GM18511 (cell line): ENCODE measurements around the gene TBC1D9.
"Not testable (repeated sequence)": the region's sequence is repeated elsewhere in the genome, so short reads cannot be mapped to it uniquely, and the experiment has no call there.

ENCODE experiments used
- ATAC-seq: cut with Tn5 transposase; IDR thresholded peaks from one replicate; pipeline ENCODE4 v1.9.1; 2021; ENCODE audit warnings: mild to moderate bottlenecking, moderate library complexity; ENCODE audit not compliant: unreplicated experiment

TBC1D9 gene

DNA sequence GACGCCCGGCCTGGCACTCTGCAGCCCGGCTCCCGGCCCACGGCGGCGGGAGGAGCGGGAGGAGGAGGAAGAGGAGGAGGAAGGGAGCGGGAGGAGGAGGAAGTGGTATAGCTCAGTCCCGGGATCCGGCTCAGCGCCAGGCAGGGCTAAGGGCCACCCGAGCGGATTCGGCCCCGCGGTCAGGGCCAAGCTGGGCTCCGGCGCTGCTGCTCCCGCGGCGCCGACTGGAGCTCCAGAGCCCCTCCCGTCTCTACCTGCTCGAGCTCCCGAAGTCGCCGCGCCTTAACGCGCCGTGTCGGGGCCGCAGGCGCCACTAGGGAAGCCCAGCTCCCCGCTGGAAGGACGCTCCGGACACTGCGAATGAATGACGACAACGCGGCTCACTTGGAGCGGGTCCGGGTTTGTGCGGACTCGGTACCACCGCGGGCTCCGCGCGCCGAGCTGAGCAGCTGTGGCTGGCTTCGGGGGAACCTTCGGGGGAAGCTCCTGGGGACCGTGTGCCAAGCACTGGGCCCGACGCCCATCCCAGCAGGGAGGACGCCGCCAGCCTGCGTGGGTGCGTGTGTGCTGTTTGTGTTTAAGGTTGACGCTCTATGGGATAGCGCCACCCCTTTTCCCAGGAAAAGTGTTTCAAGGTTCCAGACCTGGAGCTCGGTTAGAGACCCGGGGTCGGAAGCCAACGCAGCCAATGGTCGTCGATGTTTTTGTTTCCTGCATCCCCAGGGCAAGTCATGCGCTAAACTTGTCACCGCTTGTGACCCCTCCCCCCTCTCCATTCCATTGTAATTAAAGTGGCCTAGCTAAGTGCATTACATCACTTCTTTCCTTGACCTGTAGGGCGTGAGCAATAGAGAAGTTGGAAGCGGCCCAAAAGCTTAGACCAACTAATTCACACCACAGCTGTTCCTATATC lies at the start of gene TBC1D9:
Gene TBC1D9, minus strand, starts transcription at position 67 of the 913 bp plus-strand sequence. CDS start 340 bp downstream, outside the sequence.
- peak; percentile 48 for ATAC-seq

DNA sequence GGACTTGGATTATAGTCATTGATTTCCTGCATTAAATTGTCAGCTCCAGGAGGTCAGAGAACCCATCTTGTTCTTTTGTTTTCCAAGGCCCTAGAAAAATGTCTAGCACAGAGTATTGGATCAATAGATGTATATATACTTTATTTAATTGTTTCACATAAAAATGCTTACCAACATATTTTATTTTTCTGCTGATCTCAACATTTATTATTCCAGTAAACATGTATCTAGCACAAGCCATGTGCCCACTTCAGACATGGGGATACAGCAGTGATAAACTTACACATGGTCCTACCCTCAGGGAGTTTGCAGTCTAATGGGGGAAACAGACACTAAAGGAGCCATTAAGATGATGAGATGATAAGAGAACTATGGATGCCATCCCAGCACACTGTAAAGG lies 49.1 kb upstream of the TBC1D9 start:
- no peak for ATAC-seq

DNA sequence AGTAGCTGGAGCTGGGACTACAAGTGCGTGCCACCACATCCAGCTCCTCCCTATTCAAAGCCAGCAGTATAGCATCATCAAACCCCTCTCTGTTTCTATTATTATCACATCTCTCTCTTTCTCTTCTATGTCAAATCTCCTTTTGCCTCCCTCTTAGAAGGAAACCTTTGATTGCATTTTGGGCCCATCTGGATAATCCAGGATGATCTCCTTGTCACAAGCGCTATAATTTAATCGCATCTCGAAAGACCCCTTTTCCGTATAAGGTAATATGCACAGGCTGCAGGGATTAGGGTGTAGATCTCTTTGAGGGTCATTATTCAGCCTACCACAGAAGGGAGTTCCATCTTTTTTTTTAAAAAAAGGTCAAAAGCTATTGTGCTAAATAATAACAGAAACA lies 46.4 kb upstream of the TBC1D9 start:
- no peak for ATAC-seq

DNA sequence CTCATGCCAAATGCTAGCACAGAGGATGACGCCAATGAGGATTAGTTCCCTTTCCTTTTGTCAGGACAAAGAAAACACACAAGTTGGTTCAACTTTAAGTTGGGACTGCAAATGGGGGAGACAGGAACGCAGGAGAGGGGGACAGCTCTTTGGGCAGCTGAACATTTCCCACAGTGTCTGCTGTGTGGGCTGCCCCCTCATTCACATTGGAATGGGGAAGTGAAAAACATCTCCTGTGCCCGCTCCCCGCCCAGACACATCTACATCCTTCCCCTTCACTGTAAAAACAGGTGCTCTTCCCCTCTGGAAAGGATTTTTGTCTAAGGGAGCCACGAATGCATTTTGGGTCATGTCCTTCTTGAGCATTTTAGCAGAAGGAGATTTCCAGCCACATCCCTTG lies 44.5 kb upstream of the TBC1D9 start:
- peak; percentile 48 for ATAC-seq

DNA sequence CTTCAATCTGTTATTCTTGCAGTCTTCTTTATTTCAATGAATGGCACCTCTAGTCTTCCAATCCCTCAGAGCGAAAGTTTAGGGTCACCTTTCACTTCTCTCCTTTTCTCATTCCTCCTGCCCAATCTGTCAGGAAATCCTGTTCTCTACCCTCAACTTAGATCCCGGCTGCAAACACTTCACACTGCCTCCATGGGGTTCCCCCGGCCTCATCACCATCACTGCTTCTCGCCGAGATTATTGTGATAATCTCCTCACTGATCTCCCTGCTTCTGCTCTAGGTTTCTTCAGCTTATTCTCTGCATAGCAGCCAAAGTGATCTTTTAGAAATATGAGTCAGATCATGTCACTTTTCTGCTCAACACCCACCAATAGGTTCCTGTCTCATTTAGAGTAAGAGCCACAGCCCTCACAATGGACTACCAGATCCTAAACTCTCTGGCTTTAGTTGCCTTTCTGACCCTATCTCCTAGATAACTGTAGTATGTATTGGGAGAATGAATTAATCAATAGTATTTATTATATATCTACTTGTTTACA lies 43.6 kb upstream of the TBC1D9 start:
- ATAC-seq: no peak

DNA sequence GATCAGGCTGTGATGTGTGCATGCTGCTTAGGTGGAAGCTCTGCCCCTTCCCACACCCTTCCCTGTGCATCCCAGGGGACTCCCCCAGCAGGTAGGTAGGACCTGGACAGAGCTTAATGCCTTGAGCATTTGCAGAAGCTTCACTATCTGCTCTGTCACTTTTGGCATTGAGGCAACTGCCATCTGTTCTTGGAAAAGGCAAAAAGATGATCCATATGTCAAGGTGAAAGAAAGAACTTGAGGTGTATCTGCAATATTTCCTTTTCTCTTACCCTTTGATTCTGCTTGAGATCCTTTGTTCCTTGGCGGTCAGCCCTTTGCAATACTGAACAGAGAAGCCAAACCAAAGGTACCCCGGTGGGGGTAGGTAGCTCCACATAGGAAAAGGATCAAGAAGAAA lies 37.1 kb upstream of the TBC1D9 start:
- ATAC-seq: no peak

DNA sequence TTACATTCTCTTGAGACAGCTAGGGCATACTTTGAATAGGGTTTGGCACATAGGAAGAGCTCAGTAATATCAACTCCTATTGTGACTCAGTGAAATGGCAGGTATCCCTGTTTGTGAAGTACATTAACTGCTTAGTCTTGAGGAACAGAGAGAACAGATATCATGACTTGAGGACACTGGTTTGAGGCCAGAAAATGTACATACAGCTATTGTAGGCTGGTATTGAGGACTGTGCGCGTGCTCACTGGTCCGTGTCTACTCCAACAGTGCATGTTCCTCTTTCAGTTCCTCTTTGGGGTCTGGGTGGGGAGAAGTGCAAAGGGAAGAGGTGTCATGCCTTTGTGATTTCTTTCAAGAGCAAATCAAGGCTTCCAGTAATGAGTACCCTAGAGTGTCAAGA lies 34.6 kb upstream of the TBC1D9 start:
- ATAC-seq: peak; percentile 95

DNA sequence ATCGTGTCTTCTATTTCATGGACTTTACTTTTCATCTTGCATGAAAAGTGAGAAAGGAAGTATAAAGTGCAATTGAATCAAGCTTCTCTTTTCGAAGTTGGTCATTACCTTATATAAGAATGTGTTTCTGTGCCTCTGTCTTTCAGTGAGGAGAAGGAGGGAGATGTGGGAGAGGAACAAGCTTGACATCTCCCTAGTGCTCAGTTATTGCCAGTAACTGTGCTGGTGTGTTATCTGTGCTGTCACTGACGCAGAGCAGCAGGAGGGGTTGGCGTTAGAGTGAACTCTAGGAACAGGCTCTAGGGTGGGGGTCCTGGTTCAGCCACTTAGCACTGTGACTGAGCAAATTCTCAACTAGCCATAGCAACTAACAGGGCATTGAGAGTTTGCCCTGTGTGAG lies 34.0 kb upstream of the TBC1D9 start:
- peak; percentile 35 for ATAC-seq

DNA sequence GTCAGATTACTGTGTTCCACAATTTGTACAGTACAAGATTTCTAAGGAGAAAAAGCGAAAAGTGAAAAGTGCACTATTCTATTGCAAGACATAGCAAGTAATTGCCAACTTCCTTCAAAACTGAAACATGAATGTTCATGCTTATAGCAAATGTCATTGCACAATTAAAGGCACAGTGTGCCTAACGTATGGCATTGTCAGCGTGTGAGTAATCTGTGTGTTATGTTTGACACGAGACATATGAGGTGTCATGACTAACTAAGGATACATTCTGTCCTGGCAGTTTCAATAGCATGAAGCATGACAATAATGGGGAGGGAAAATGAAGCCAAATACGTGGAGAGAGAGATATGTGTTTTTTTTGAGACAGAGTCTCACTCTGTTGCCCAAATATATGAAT lies 33.6 kb upstream of the TBC1D9 start:
- ATAC-seq: peak; percentile 33

DNA sequence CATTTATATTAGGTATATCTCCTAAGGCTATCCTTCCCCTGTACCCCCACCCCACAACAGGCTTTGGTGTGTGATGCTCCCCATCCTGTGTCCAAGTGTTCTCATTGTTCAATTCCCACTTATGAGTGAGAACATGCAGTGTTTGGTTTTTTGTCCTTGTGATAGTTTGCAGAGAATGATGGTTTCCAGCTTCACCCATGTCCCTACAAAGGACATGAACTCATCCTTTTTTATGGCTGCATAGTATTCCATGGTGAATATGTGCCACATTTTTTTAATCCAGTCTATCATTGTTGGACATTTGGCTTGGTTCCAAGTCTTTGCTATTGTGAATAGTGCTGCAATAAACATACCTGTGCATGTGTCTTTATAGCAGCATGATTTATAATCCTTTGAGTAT lies 26.6 kb upstream of the TBC1D9 start:
- not testable (repeated sequence) for ATAC-seq

DNA sequence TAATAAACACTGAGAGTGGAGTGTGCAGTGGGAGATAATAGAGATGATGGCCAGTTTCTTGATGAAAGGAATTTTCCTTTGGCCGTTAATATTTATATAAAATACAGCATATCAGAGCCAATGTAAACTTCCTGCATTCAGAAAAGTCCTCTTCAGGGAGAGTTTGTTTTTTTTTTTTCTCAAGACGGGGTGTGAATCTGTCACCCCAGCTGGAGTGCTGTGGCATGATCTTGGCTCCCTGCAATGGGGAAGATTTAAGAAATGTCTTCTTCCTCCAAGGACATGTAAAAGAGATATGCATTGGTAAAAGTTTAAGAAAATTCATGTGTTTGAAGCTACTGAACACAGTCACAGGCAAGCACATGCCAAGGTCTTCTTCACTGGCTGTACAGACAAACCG lies 25.4 kb upstream of the TBC1D9 start:
- no peak for ATAC-seq

DNA sequence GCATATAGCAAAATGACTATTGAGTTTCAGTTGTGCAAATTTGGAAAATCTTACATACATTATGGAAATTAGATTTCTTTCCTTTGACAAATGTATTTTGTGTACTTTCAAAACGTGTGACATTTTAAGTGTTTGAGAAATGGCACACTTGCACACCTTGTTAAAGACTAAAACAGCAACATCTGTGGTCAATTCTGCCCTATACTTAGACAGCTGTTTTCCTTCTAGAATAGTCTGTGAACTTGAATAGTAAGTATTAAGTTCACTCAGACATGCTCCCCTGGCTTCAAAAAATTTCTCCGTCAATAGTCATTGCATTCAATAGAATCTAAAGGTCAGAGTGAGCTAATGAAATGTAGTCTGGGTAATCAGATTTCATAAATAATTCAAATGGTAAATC lies 21.7 kb upstream of the TBC1D9 start:
- no peak for ATAC-seq

DNA sequence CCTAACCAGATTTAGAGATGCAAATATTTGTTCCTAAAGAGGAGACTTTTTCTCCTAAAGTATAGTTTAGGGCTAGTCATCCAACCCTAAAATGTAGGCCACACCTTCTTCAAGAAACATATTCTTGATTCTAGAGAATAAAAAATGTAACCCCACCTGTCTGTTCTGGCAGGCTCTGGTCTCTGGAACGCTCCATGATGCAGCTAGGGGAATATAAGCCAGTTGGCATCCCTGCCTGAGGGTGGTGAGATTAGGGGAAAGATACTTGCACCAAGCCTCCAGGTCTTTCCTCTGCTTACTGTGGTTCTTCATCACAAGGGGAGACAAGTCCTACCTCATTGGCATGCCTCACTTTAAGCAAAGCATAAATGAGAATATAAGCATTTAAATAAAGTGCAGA lies 21.2 kb upstream of the TBC1D9 start:
- no peak for ATAC-seq

DNA sequence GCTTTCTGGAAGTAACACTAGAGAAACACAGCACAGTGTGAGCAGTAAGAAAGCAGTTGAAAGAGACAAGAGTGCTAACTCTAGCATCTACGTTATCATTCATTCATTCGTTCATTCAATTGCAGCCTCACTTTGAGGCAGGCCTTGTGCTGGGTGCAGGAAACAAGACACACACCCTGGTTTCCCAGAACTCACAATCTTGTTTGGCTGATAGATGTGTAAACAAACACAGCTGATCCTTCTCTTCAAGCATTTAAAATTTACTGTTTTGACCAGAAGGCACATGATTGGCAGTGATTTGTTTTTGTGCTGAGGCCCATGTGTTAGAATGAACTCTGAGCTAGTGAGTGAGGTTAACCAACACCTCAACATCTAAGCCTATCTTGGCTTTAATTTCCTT lies 20.4 kb upstream of the TBC1D9 start:
- ATAC-seq: no peak

DNA sequence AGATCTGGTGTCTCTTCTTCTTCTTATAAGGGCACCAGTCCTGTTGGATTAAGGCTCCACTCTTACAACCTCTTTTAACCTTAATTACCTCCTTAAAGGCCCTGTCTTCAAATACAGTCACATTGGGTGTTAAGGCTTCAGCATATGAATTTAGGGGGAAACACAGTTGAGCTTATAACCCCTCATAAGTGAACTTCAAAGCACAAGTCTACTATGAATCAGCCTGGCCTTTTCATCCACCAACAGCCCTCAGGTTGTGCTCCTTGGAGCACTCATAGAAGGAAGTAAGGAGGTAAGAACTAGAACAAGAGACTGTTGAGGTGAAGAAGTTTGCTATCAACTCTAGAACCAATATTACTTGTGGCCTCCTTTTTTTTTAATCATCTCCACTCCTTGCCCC lies 18.8 kb upstream of the TBC1D9 start:
- ATAC-seq: no peak

DNA sequence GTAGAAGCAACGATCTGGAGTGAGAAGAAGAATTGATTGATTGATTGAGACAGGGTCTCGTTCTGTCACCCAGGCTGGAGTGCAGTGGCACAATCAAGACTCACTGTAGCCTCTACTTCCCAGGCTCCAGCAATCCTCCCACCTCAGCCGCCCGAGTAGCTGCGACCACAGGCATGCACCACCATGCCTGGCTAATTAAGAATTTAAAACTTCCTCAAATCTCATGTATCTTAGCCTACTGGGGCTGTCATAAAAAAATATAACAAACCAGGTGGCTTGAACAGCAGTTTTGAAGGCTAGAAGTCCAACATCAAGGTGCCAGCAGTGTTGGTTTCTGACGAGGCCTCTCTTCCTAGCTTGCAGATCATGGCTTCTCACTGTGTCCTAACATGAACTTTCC lies 18.3 kb upstream of the TBC1D9 start:
- ATAC-seq: no peak

DNA sequence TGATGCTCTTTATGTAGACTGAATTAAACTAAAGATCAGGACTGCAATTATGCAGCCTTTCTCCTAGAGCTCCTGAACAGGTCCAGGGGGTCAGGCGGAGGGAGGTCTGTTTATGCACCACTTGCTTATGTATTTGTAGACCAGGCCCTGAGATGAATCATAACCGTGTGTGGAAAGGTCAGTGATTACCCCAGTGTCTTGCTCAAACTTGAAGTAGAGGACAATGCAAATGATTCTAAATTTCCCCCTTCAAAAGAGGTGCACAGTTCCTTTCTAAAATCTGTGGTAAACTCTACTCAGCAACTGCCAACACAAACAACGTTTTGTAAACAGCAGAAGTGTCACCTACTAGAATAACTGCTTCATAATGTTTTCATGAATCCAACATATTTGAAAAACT lies 13.0 kb upstream of the TBC1D9 start:
- no peak for ATAC-seq

DNA sequence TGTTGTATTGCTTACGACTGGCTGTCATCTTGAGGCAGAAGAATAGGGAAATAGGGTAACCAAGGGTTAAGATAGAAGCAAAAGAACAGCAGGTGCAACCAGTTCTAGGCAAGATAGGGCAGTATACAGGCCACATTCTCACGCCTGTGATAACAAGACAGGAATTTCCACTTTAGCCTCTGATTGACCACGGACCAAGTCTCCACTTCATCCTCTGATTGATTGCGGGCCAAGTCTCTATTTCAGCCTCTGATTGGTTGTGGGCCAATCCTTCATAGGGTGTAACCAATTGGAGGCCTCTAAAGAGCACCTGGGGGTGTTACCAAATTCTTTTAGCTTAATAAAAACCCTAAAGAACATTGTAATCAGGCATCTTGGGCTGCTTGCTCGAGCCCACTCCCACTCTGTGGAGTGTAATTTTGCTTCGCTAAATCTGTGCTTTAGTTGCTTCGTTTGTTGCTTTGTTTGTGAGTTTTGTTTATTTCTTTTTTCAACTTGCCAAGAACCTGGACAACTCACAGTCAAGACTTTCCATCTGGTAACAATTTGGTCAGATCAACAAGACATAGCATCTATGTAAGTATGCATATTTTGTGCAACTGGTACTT lies 8.7 kb upstream of the TBC1D9 start:
- ATAC-seq: no peak

DNA sequence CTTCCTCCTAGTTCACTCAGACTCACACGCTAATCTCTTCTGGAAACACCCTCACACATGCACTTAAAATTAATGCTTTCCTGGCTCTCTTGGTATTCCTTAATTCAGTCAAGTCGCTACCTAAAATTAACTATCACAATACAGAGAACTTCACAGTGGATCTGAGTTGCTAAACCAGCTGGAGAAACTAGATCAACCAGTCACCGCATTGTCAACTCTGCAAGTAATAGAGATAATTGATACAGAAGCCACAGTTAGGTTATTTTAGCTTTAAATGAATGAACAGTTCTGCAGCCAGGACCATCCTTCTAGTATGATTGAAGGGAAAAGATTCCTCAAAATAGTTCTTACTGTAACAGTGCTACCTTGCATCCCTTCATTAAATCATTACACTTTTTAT lies 6.0 kb upstream of the TBC1D9 start:
- no peak for ATAC-seq

DNA sequence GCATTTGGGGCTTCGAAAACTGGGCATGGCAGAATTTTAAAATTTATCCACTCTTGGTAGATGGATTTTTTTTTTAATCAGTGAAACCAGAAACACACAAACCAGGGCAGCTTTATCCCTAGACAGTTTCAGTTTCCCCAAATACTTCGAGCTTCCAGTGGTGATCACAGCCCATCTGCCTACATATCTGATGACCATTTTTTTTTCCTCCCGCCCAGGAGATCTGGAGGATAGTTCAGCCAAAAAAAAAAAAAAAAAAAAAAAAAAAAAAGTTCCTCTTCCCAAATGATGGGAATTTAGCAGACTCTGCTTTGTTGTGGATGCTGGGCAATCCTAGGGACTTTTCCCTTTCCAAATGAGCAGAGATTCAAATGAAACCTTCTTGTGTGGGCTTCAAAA lies 1.0 kb upstream of the TBC1D9 start:
- no peak for ATAC-seq

DNA sequence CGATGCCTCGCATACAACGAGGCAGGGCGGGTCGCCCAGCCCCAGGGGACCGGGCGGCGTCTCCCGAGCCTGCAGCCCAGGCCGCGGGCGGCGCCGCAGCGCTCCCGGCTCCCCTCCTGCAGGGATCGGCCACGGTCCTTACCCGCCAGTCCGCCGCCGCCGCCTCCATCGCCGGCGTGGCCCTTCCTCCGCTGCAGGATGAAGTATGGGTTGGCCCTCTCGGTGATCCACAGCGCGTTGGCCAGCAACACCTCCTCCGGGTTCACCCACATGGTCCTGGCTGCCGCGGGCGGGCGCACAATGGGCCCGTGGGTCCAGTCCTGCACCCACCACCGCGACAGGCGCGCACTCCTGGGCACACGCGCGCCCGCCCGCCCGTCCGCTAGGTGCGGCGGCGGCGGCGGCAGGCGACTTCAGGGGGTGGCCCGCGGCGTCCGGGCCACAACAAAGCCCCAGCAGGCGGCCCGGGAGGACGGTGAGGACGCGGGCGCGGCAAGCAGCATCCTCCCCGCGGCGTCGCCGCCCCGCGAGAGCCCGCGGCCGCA lies 339 bp downstream of the TBC1D9 start:
- peak; percentile 63 for ATAC-seq
